Astrocyte of the cerebellum (primary cell): Measurements from ENCODE around the gene SCFD1.

Experiments used
- DNase-seq: peaks from one replicate; pipeline ENCODE4 v3.0.0-alpha.2; 2011; ENCODE audit warnings: low read depth
- H3K4me3 ChIP-seq: 2 replicates; pipeline ENCODE4 v1.5.1; 2011; ENCODE audit warnings: mild to moderate bottlenecking, low read depth, low read length, moderate library complexity
- in situ Hi-C: cut with HindIII; loops from 2 replicates; pipeline ENCODE4 v1.10.0; 2017; ENCODE audit warnings: low sequenced_read_pairs
- TF ChIP-seq, protein P1 (sequence below): IDR thresholded peaks from 2 replicates; pipeline ENCODE4 v1.5.1; 2012; ENCODE audit warnings: low read length, low read depth, moderate library complexity, mild to moderate bottlenecking; ENCODE audit errors: missing control alignments

SCFD1 gene

GRCh38 chr14:30709201-30709600 is 87.1 kb downstream of the SCFD1 start:
- DNase-seq = no peak
- TF ChIP-seq, protein P1, sequence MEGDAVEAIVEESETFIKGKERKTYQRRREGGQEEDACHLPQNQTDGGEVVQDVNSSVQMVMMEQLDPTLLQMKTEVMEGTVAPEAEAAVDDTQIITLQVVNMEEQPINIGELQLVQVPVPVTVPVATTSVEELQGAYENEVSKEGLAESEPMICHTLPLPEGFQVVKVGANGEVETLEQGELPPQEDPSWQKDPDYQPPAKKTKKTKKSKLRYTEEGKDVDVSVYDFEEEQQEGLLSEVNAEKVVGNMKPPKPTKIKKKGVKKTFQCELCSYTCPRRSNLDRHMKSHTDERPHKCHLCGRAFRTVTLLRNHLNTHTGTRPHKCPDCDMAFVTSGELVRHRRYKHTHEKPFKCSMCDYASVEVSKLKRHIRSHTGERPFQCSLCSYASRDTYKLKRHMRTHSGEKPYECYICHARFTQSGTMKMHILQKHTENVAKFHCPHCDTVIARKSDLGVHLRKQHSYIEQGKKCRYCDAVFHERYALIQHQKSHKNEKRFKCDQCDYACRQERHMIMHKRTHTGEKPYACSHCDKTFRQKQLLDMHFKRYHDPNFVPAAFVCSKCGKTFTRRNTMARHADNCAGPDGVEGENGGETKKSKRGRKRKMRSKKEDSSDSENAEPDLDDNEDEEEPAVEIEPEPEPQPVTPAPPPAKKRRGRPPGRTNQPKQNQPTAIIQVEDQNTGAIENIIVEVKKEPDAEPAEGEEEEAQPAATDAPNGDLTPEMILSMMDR = no peak
- in situ Hi-C loops = no loop called here
- H3K4me3 ChIP-seq = no peak overlapping the region

DNA sequence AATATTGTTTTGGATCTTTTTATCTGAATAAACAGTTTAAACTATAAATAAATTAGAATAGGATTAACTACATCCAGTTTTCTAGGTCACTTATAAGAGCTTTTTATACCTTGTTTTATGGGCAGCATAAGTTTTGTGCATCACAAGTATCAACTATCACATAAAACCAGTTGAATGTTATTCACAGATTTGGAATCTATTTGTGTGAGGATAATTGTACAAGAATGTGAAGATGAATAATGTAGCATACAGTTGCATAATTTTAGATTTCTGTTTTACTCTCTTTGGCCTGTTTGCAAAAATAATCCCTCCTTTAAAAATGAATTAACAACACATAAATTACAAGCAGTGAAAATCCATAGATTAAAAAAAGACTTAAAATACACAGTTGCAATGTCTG is 88.8 kb downstream of the SCFD1 start:
- H3K4me3 ChIP-seq = no peak overlapping the region
- TF ChIP-seq, protein P1 = no peak
- in situ Hi-C loops = no loop called here
- no peak for DNase-seq

DNA sequence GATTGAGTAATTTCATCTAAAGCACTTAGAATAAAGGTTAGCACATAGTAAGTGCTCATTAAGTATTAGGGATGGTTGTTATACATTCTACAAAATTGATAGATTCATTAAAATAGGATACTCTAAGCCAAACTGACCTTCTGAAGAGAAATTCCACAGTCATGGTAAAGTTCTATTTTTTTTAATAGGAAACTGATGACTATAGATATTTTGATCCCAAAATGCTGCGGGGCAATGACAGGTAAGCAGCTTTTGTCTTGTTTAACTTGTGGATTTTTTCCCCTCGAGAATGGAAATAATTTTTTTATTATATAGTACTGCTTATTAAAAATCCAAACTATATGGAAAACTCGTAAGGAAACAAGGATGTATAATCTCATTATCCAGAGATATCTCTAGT is 97.0 kb downstream of the SCFD1 start:
- H3K4me3 ChIP-seq = no peak overlapping the region
- in situ Hi-C loops = no loop called here
- DNase-seq = no peak
- TF ChIP-seq, protein P1 = no peak

- in situ Hi-C loops = no loop called here
- TF ChIP-seq, protein P1 = no peak
- no peak for DNase-seq
- H3K4me3 ChIP-seq = no peak overlapping the region
Observed at GRCh38 chr14:30725763-30726162, 103.6 kb downstream of the SCFD1 start.

GRCh38 chr14:30728471-30728870 is 106.4 kb downstream of the SCFD1 start:
- in situ Hi-C loops = no loop called here
- no peak overlapping the region for H3K4me3 ChIP-seq
- TF ChIP-seq, protein P1 = no peak
- no peak for DNase-seq

GRCh38 chr14:30737916-30738315 is 115.8 kb downstream of the SCFD1 start:
- TF ChIP-seq, protein P1 = no peak
- in situ Hi-C loops = no loop called here
- no peak overlapping the region for H3K4me3 ChIP-seq
- no peak for DNase-seq

- H3K4me3 ChIP-seq = no peak overlapping the region
- TF ChIP-seq, protein P1 = no peak
- no peak for DNase-seq
- in situ Hi-C loops = no loop called here
Observed at GRCh38 chr14:30738978-30739377, 116.9 kb downstream of the SCFD1 start.
